HepG2 (cell line): ENCODE data around the gene STK39. TPM values are rescaled to one million over a fixed set of nuclear protein-coding genes. Genes with fewer than 3 reads are reported as not detected.

Experiments used
- ATAC-seq: fragments of 200-7000 bp; cut with Tn5 transposase; 3 replicates; pipeline ENCODE4 v1.9.1; 2020; ENCODE audit warnings: mild to moderate bottlenecking, moderate library complexity
- BruUV-seq: library from RNA; stranded (reverse); fragments of 400-500 nt; replicated peaks from 2 replicates; lab custom pipeline; 2021; lab: Mats Ljungman, UMichigan
- CTCF ChIA-PET: fragments of 300-600 bp; formaldehyde crosslinking; extraction: SDS; loops from one replicate; lab custom pipeline; 2021; ENCODE audit warnings: low total read pairs, inconsistent platforms, low intra/inter-chr PET ratio; lab: Yijun Ruan, JAX
- POLR2A ChIA-PET: fragments of 350-600 bp; sonication (Branson Sonifier 250); formaldehyde crosslinking; loops from one replicate; lab custom pipeline; 2020; ENCODE audit warnings: antibody characterized with exemption, inconsistent platforms; lab: Yijun Ruan, JAX
- DNase-seq: peaks from one replicate; pipeline ENCODE4 v3.0.0-alpha.2; 2015; ENCODE audit warnings: low spot score
- FAIRE-seq: peaks from 3 replicates; lab custom pipeline; 2011; peaks lifted over from hg19 to GRCh38; lab: Jason Lieb, UNC
- H2AFZ ChIP-seq: one replicate; pipeline ENCODE4 v1.6.1; 2011; ENCODE audit warnings: low read length, inconsistent platforms
- H3K27ac ChIP-seq: fragments of 300-600 bp; 3 replicates; pipeline ENCODE4 v1.8.0; 2011; ENCODE audit warnings: mixed run types, mild to moderate bottlenecking, mixed read lengths, low read length, inconsistent platforms; ENCODE audit not compliant: insufficient read depth; ENCODE audit errors: extremely low read length
- H3K27me3 ChIP-seq, 2 experiments: fragments of 200-600 bp in 1 of 2; 2 replicates in 1 of 2; 3 replicates in 1 of 2; pipeline versions ENCODE4 v1.6.0 to v1.8.0; 2011; ENCODE audit warnings: low read length in 2 of 2, mild to moderate bottlenecking in 2 of 2, moderate library complexity in 2 of 2, inconsistent platforms in 1 of 2; ENCODE audit not compliant: insufficient read depth in 2 of 2, control insufficient read depth in 1 of 2
- H3K36me3 ChIP-seq, 2 experiments: fragments of 200-600 bp in 1 of 2; replicated peaks in 1 of 2; 2 replicates in 1 of 2; 3 replicates in 1 of 2; pipeline versions ENCODE4 v1.5.1 to v1.8.0; 2011; ENCODE audit warnings: low read length in 2 of 2, inconsistent platforms in 1 of 2; ENCODE audit not compliant: insufficient read depth in 2 of 2, control insufficient read depth in 1 of 2
- H3K4me1 ChIP-seq: 2 replicates; pipeline ENCODE4 v1.5.1; 2012; ENCODE audit warnings: low read length, inconsistent platforms; ENCODE audit not compliant: insufficient read depth
- H3K4me2 ChIP-seq: 2 replicates; pipeline ENCODE4 v1.6.0; 2011; ENCODE audit warnings: low read depth, low read length, inconsistent platforms
- H3K4me3 ChIP-seq, 3 experiments: fragments of 200-600 bp in 1 of 3; sonication (generic), shearing (Covaris generic) in 1 of 3; replicated peaks in 1 of 3; 2 replicates each; pipeline ENCODE4 v1.5.1; 2011 to 2016; ENCODE audit warnings: low read length in 3 of 3, inconsistent platforms in 2 of 3, low read depth in 2 of 3, mild to moderate bottlenecking in 2 of 3, control low read depth in 1 of 3, mixed read lengths in 1 of 3; ENCODE audit not compliant: insufficient read depth in 1 of 3
- H3K79me2 ChIP-seq: one replicate; pipeline ENCODE4 v1.6.1; 2011; ENCODE audit warnings: low read length, inconsistent platforms; ENCODE audit not compliant: insufficient read depth
- H3K9ac ChIP-seq: 2 replicates; pipeline ENCODE4 v1.6.0; 2011; ENCODE audit warnings: mild to moderate bottlenecking, low read depth, low read length, inconsistent platforms; ENCODE audit not compliant: insufficient read depth
- H3K9me3 ChIP-seq: 2 replicates; pipeline ENCODE4 v1.5.1; 2012; ENCODE audit warnings: mild to moderate bottlenecking, low read length
- H4K20me1 ChIP-seq: 2 replicates; pipeline ENCODE4 v1.6.0; 2011; ENCODE audit warnings: inconsistent platforms, mild to moderate bottlenecking, low read length, moderate library complexity; ENCODE audit not compliant: insufficient read depth
- ATF1 ChIP-seq: IDR thresholded peaks from 2 replicates; pipeline ENCODE4 v1.6.1; 2016; ENCODE audit warnings: mild to moderate bottlenecking, control low read depth
- BCL6 ChIP-seq: IDR thresholded peaks from 2 replicates; pipeline ENCODE4 v1.6.1; 2016; ENCODE audit warnings: missing genetic modification reagents, missing compliant biosample characterization
- GRHL1 ChIP-seq: sonication (generic); formaldehyde crosslinking; conservative IDR thresholded peaks from 2 replicates; pipeline ENCODE4 v1.8.0; 2022; ENCODE audit warnings: missing genetic modification reagents
- PRPF4 ChIP-seq: fragments of 200-400 bp; formaldehyde crosslinking; IDR thresholded peaks from 2 replicates; pipeline ENCODE4 v1.6.1; 2016; ENCODE audit warnings: low read length, low read depth; ENCODE audit not compliant: poor library complexity, severe bottlenecking
- RXRA ChIP-seq: sonication (generic); formaldehyde crosslinking; IDR thresholded peaks from 2 replicates; pipeline ENCODE4 v1.5.1; 2020; ENCODE audit warnings: missing genetic modification reagents
- SIN3A ChIP-seq: IDR thresholded peaks from 2 replicates; pipeline ENCODE4 v1.6.1; 2011; ENCODE audit warnings: low read depth, mild to moderate bottlenecking, control low read depth, low read length, borderline replicate concordance
- TBL1XR1 ChIP-seq: fragments of 150-350 bp; IDR thresholded peaks from 2 replicates; pipeline ENCODE4 v1.6.1; 2014; ENCODE audit warnings: borderline replicate concordance, low read length; ENCODE audit not compliant: partially characterized antibody
- YEATS4 ChIP-seq: sonication (generic); formaldehyde crosslinking; IDR thresholded peaks from 2 replicates; pipeline ENCODE4 v1.4.0; 2020; ENCODE audit warnings: missing genetic modification reagents, borderline replicate concordance
- ZNF225 ChIP-seq: sonication (generic); formaldehyde crosslinking; IDR thresholded peaks from 2 replicates; pipeline ENCODE4 v1.4.0; 2020; ENCODE audit warnings: mild to moderate bottlenecking, missing genetic modification reagents
- ZNF446 ChIP-seq: sonication (generic); formaldehyde crosslinking; IDR thresholded peaks from 2 replicates; pipeline ENCODE4 v1.5.0; 2020; ENCODE audit warnings: mild to moderate bottlenecking, missing genetic modification reagents
- ZNF850 ChIP-seq: sonication (generic); formaldehyde crosslinking; conservative IDR thresholded peaks from 2 replicates; pipeline ENCODE4 v1.9.0; 2021; ENCODE audit warnings: mild to moderate bottlenecking, missing genetic modification reagents
- WGBS: methylation state at CpG from one replicate; pipeline ENCODE4 v1.1.6; 2017; ENCODE audit warnings: low lambda C conversion rate; 5-methylcytosine and 5-hydroxymethylcytosine counted together
- in situ Hi-C: cut with HindIII; loops from 2 replicates; pipeline ENCODE4 v1.10.0; 2017; ENCODE audit warnings: low pct_unique_long_range_greater_than_20kb; ENCODE audit not compliant: extremely low pct_ligation_motif_present
- intact Hi-C: fragments of 100-400 bp; cut with micrococcal nuclease; formaldehyde crosslinking; loops from one replicate; pipeline ENCODE4 v1.10.0; 2022; ENCODE audit not compliant: unreplicated experiment
- polyA plus RNA-seq, 8 experiments: library from polyadenylated mRNA; depleted of rRNA in 3 of 8; stranded (reverse) in 7 of 8; unstranded in 1 of 8; fragments of >200 nt; fragmentation: Illumina TruSeq in 4 of 8; extraction: Trizol in 4 of 8; gene quantifications; 2 replicates each; pipeline versions ENCODE4 v1.2.1 to v1.2.3, GENCODE V29; 2011 to 2016; ENCODE audit warnings: low read depth in 4 of 8, missing spikeins in 1 of 8, mixed read lengths in 1 of 8; ENCODE audit not compliant: insufficient read depth in 1 of 8
- total RNA-seq, 5 experiments: library from RNA; depleted of rRNA; stranded (reverse); fragments of >200 nt; fragmentation: Illumina TruSeq; extraction: Trizol; gene quantifications; 2 replicates each; pipeline ENCODE4 v1.2.3, GENCODE V29; 2016; ENCODE audit warnings: low read depth in 1 of 5
- TF ChIP-seq, protein P1 (sequence below): IDR thresholded peaks from 2 replicates; pipeline ENCODE4 v1.6.1; 2016; ENCODE audit warnings: low read depth, control low read depth

Gene STK39
- total and polyA plus RNA-seq, 2 of the 13 experiments (the other 11 are each of a cell fraction or from before 2014, with no cell fraction given): 27.3 to 38.4 TPM

GRCh38 chr2:168215813-168216212 lies 31.6 kb downstream of the STK39 start:
- in situ Hi-C loops (no loop called here), intact Hi-C loops (no loop called here)
- ChIA-PET CTCF (no interaction called here), POLR2A (no interaction called here)
- Histone ChIP-seq H3K4me1 (peaks cover 74% of the 10 kb centered on the region), H2AFZ (no peak overlapping the region), H3K9ac (no peak overlapping the region), H3K79me2 (peaks cover 19% of the 10 kb centered on the region), H3K9me3 (no peaks in the 10 kb centered on the region), H3K4me3 (no peak overlapping the region), H3K4me2 (no peak overlapping the region), H3K36me3 (peaks cover 0 to 8% of the 10 kb centered on the region in 2 experiments; a peak in 2 of 5 replicates), H3K27me3 (no peaks in the 10 kb centered on the region), H4K20me1 (no peaks in the 10 kb centered on the region), H3K27ac (no peak overlapping the region)
- ATAC-seq (no peak), FAIRE-seq (no peak), DNase-seq (no peak)
- 86% methylated on average over 1 of the region's 1 CpG for WGBS
- BruUV-seq: no TSS peak
- no peak for TF ChIP-seq ZNF850 (CRISPR knock-in tag)
- 0 out of 2 replicates have a peak, but pooled peaks have one; percentile 22 for TF ChIP-seq BCL6 (CRISPR knock-in tag)
- no peak for TF ChIP-seq YEATS4 (CRISPR knock-in tag)
- TF ChIP-seq ATF1 (CRISPR knock-in tag): no peak
- TF ChIP-seq, protein P1, sequence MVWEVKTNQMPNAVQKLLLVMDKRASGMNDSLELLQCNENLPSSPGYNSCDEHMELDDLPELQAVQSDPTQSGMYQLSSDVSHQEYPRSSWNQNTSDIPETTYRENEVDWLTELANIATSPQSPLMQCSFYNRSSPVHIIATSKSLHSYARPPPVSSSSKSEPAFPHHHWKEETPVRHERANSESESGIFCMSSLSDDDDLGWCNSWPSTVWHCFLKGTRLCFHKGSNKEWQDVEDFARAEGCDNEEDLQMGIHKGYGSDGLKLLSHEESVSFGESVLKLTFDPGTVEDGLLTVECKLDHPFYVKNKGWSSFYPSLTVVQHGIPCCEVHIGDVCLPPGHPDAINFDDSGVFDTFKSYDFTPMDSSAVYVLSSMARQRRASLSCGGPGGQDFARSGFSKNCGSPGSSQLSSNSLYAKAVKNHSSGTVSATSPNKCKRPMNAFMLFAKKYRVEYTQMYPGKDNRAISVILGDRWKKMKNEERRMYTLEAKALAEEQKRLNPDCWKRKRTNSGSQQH (CRISPR knock-in tag): no peak
- TF ChIP-seq PRPF4: no peak

GRCh38 chr2:168212866-168213265 lies 34.5 kb downstream of the STK39 start:
- intact Hi-C loops (loop anchor here (1.0 kb wide), 1 partner anchor 33 kb away; no protein-coding TSS in a partner anchor), in situ Hi-C loops (no loop called here)
- TSS peak; percentile 3 for BruUV-seq
- no peak overlapping the region for H3K4me2 ChIP-seq
- H3K4me3 ChIP-seq: no peak overlapping the region
- no peak overlapping the region for H3K9ac ChIP-seq
- ATAC-seq (no peak), FAIRE-seq (no peak), DNase-seq (no peak)
- 97% methylated on average over 3 of the region's 3 CpGs for WGBS
- no peaks in the 10 kb centered on the region for H3K27me3 ChIP-seq
- ChIA-PET POLR2A (no interaction called here), CTCF (no interaction called here)
- H3K79me2 ChIP-seq: peaks cover 24% of the 10 kb centered on the region
- H2AFZ ChIP-seq: no peak overlapping the region
- TF ChIP-seq ZNF225 (CRISPR knock-in tag): no peak
- TF ChIP-seq TBL1XR1: no peak
- TF ChIP-seq ZNF446 (CRISPR knock-in tag): no peak
- TF ChIP-seq GRHL1: no peak
- TF ChIP-seq RXRA (CRISPR knock-in tag): no peak
- TF ChIP-seq SIN3A: no peak
- H3K4me1 ChIP-seq: peaks cover 62% of the 10 kb centered on the region
- peaks cover 1 to 8% of the 10 kb centered on the region in 2 experiments; a peak in 2 of 5 replicates for H3K36me3 ChIP-seq
- H3K9me3 ChIP-seq: no peaks in the 10 kb centered on the region
- H3K27ac ChIP-seq: no peak overlapping the region
- H4K20me1 ChIP-seq: no peaks in the 10 kb centered on the region
